ENCODE measurements around the gene EXOC5.
"Not testable (repeated sequence)": the region's sequence is repeated elsewhere in the genome, so short reads cannot be mapped to it uniquely, and the experiment has no call there.

The EXOC5 gene

DNA sequence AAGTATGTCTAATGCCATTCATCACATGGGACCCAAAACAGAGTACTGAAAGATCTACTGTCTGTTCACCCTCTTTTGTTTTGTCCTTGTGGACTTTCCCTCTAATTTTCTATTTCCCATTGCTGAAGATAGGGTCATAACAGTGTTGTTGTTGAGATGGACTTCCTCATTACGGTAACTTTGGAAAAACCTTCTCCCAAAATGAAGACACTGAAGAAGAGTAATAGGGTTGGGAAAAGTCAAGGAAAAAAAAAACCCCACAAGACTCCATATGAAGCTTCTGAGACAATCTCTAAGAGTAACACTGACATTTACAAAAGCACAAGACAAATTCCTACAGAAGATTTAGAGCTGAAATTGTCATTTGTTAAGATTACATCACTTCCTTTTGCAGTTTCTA lies 36.7 kb downstream of the EXOC5 start:
- Histone ChIP-seq H3K36me3 (ENCODE audit: insufficient read depth, low read length) (peaks cover 85% of the 10 kb centered on the region), H3K4me3 (ENCODE audit: low read depth in 1 of 2, low read length in 2 of 2) (no peak overlapping the region), H3K4me1 (ENCODE audit: insufficient read depth, low read length) (no peaks in the 10 kb centered on the region), H4K20me1 (ENCODE audit: insufficient read depth, low read length) (no peaks in the 10 kb centered on the region), H3K9me3 (ENCODE audit: insufficient read depth, low read length, severe bottlenecking) (no peaks in the 10 kb centered on the region), H2AFZ (ENCODE audit: low read depth, low read length) (no peak overlapping the region), H3K79me2 (ENCODE audit: insufficient read depth, low read length) (no peaks in the 10 kb centered on the region), H3K9ac (ENCODE audit: low read depth, low read length) (no peak overlapping the region), H3K27ac (ENCODE audit: low read length) (no peak overlapping the region), H3K27me3 (ENCODE audit: insufficient read depth, low read length, poor library complexity) (no peaks in the 10 kb centered on the region), H3K4me2 (ENCODE audit: insufficient read depth, low read length) (no peak overlapping the region)
- TF ChIP-seq, protein P1, sequence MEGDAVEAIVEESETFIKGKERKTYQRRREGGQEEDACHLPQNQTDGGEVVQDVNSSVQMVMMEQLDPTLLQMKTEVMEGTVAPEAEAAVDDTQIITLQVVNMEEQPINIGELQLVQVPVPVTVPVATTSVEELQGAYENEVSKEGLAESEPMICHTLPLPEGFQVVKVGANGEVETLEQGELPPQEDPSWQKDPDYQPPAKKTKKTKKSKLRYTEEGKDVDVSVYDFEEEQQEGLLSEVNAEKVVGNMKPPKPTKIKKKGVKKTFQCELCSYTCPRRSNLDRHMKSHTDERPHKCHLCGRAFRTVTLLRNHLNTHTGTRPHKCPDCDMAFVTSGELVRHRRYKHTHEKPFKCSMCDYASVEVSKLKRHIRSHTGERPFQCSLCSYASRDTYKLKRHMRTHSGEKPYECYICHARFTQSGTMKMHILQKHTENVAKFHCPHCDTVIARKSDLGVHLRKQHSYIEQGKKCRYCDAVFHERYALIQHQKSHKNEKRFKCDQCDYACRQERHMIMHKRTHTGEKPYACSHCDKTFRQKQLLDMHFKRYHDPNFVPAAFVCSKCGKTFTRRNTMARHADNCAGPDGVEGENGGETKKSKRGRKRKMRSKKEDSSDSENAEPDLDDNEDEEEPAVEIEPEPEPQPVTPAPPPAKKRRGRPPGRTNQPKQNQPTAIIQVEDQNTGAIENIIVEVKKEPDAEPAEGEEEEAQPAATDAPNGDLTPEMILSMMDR (IDR thresholded peaks at IDR 0.05; ENCODE audit: borderline replicate concordance, extremely low read depth, low read length, poor library complexity, severe bottlenecking), result no peak
- TF ChIP-seq EZH2 (IDR thresholded peaks at IDR 0.05; ENCODE audit: borderline replicate concordance, low read depth, low read length, severe bottlenecking), result no peak
- ATAC-seq (ENCODE audit: insufficient read depth, low read depth) (no peak), DNase-seq (no peak)

DNA sequence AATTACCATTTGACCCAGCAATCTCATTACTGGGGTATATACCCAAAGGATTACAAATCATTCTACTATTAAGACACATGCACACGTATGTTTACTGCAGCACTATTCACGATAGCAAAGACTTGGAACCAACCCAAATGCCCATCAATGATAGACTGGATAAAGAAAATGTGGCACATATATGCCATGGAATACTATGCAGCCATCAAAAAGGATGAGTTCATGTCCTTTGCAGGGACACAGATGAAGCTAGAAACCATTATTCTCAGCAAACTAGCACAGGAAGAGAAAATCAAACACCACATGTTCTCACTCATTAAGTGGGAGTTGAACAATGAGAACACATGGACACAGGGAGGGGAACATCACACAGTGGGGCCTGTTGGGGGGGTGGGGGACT lies 40.4 kb downstream of the EXOC5 start:
- not testable (repeated sequence) for H3K27ac ChIP-seq (ENCODE audit: low read length); H3K4me3 ChIP-seq (ENCODE audit: low read depth in 1 of 2, low read length in 2 of 2); DNase-seq; H3K9me3 ChIP-seq (ENCODE audit: insufficient read depth, low read length, severe bottlenecking); H3K79me2 ChIP-seq (ENCODE audit: insufficient read depth, low read length); H3K4me2 ChIP-seq (ENCODE audit: insufficient read depth, low read length); ATAC-seq (ENCODE audit: insufficient read depth, low read depth); H3K4me1 ChIP-seq (ENCODE audit: insufficient read depth, low read length); H4K20me1 ChIP-seq (ENCODE audit: insufficient read depth, low read length); H2AFZ ChIP-seq (ENCODE audit: low read depth, low read length); H3K27me3 ChIP-seq (ENCODE audit: insufficient read depth, low read length, poor library complexity); H3K9ac ChIP-seq (ENCODE audit: low read depth, low read length)
- H3K36me3 ChIP-seq (ENCODE audit: insufficient read depth, low read length), result peaks cover 78% of the 10 kb centered on the region

DNA sequence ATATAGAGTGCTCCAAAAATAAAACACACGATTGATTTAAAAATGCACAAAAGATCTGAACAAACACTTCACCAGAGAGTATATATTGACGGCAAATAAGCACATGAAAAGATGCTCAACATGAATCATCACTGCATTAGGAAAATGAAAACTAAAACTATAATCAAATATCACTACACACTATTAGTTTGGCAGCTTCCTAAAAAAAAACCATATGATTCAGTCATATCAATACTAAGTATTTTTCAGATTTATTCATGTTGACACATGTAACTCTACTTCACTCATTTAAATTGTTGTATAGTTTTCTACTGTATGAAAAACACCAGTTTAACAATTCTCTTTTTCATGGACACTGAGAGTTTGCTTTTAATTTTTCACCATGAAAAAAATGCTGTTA lies 41.6 kb downstream of the EXOC5 start:
- H3K27me3 ChIP-seq (ENCODE audit: insufficient read depth, low read length, poor library complexity), result no peaks in the 10 kb centered on the region
- no peaks in the 10 kb centered on the region for H3K9me3 ChIP-seq (ENCODE audit: insufficient read depth, low read length, severe bottlenecking)
- H3K36me3 ChIP-seq (ENCODE audit: insufficient read depth, low read length), result peaks cover 74% of the 10 kb centered on the region
- H3K79me2 ChIP-seq (ENCODE audit: insufficient read depth, low read length), result no peaks in the 10 kb centered on the region
- no peak for TF ChIP-seq EZH2 (IDR thresholded peaks at IDR 0.05; ENCODE audit: borderline replicate concordance, low read depth, low read length, severe bottlenecking)
- TF ChIP-seq, protein P1 (IDR thresholded peaks at IDR 0.05; ENCODE audit: borderline replicate concordance, extremely low read depth, low read length, poor library complexity, severe bottlenecking), result no peak
- no peak overlapping the region for H3K27ac ChIP-seq (ENCODE audit: low read length)
- H3K4me2 ChIP-seq (ENCODE audit: insufficient read depth, low read length), result no peak overlapping the region
- no peak overlapping the region for H3K4me3 ChIP-seq (ENCODE audit: low read depth in 1 of 2, low read length in 2 of 2)
- no peaks in the 10 kb centered on the region for H4K20me1 ChIP-seq (ENCODE audit: insufficient read depth, low read length)
- DNase-seq, result no peak
- no peaks in the 10 kb centered on the region for H3K4me1 ChIP-seq (ENCODE audit: insufficient read depth, low read length)
- no peak overlapping the region for H3K9ac ChIP-seq (ENCODE audit: low read depth, low read length)
- ATAC-seq (ENCODE audit: insufficient read depth, low read depth), result no peak
- H2AFZ ChIP-seq (ENCODE audit: low read depth, low read length), result no peak overlapping the region

DNA sequence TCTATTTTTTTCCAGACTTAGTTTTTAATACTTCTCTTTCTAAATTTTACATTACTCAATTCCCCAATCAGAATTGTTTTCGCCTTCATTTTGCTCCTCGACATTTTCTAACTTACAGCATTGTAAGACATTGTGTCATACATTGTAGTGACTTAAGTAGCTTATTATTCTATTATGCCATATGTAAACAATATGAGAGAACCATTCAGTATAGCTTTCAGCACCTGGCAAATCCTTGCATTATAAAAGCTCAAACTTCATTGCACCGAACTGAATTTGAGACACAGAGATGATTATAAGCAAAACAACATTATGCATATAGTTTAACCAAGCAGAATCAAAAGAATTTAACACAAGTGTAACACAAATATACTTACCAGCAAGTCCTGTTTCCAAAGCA lies 46.8 kb downstream of the EXOC5 start:
- H3K27me3 ChIP-seq (ENCODE audit: insufficient read depth, low read length, poor library complexity), result no peaks in the 10 kb centered on the region
- TF ChIP-seq EZH2 (IDR thresholded peaks at IDR 0.05; ENCODE audit: borderline replicate concordance, low read depth, low read length, severe bottlenecking), result no peak
- TF ChIP-seq, protein P1 (IDR thresholded peaks at IDR 0.05; ENCODE audit: borderline replicate concordance, extremely low read depth, low read length, poor library complexity, severe bottlenecking), result no peak
- no peak overlapping the region for H3K4me2 ChIP-seq (ENCODE audit: insufficient read depth, low read length)
- no peaks in the 10 kb centered on the region for H3K9me3 ChIP-seq (ENCODE audit: insufficient read depth, low read length, severe bottlenecking)
- no peaks in the 10 kb centered on the region for H3K4me1 ChIP-seq (ENCODE audit: insufficient read depth, low read length)
- ATAC-seq (ENCODE audit: insufficient read depth, low read depth) (no peak), DNase-seq (no peak)
- H3K79me2 ChIP-seq (ENCODE audit: insufficient read depth, low read length), result no peaks in the 10 kb centered on the region
- H3K9ac ChIP-seq (ENCODE audit: low read depth, low read length), result no peak overlapping the region
- no peaks in the 10 kb centered on the region for H4K20me1 ChIP-seq (ENCODE audit: insufficient read depth, low read length)
- H3K27ac ChIP-seq (ENCODE audit: low read length), result no peak overlapping the region
- H3K4me3 ChIP-seq (ENCODE audit: low read depth in 1 of 2, low read length in 2 of 2), result no peak overlapping the region
- H3K36me3 ChIP-seq (ENCODE audit: insufficient read depth, low read length), result peaks cover 65% of the 10 kb centered on the region
- no peak overlapping the region for H2AFZ ChIP-seq (ENCODE audit: low read depth, low read length)

All from DND-41 (cell line).